Hepatocyte (in vitro differentiated cells): ENCODE results near the gene SMYD1.

Source experiments
- CTCF ChIP-seq: fragments of 200-600 bp; sonication (generic); IDR thresholded peaks from 2 replicates; pipeline ENCODE4 v1.5.1; 2016; ENCODE audit warnings: antibody characterized with exemption, mild to moderate bottlenecking; ENCODE audit not compliant: poor library complexity
- EZH2 ChIP-seq: fragments of 200-600 bp; sonication (generic); IDR thresholded peaks from 2 replicates; pipeline ENCODE4 v1.6.1; 2016; ENCODE audit warnings: antibody characterized with exemption, mild to moderate bottlenecking, borderline replicate concordance

GRCh38 chr2:88097891-88098557 is 30.4 kb downstream of the SMYD1 start:
- no peak for TF ChIP-seq CTCF
- no peak for TF ChIP-seq EZH2
